GM19468 (cell line): Measurements from ENCODE around the gene CD2BP2.

Experiments used
- ATAC-seq: cut with Tn5 transposase; IDR thresholded peaks from one replicate; pipeline ENCODE4 v1.9.1; 2021; ENCODE audit warnings: mild to moderate bottlenecking, moderate library complexity, moderate number of reproducible peaks; ENCODE audit not compliant: unreplicated experiment; ENCODE audit errors: extremely low read depth

Gene CD2BP2

DNA sequence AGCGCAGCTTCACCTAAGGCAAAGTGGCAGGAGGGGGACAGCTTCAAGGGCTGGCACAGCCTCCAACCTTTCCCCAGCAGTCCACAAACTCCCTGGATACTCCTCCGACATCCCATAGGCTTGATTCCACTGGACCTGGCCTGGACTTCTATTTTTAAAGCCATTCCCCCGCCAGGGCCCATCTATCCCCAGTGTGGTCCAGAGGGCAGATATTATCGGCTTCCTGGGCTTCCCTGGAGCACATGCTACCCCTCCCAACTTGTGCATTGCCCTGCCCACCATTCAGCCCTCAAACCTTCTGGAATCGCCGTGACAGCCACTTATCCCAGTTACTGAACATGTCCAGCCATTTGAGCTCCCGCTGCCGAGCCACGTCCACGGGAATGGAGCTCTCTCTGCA is 10.1 kb upstream of the CD2BP2 start:
- no peak for ATAC-seq

DNA sequence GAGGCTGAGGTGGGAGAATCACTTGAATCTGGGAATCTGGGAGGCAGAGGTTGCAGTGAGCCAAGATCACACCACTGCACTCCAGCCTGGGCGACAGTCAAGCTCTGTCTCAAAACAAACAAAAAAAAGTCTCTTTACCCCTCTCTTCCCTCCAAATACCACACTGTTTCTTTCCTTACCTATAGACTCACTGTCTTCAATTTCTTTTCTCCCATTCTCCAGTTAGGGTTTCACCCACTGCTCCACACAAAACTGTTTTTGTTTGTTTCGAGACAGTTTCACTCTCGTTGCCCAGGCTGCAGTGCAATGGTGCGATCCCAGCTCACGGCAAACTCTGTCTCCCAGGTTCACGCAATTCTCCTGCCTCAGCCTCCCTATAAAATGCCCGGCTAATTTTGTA is 6.1 kb upstream of the CD2BP2 start:
- no peak for ATAC-seq

DNA sequence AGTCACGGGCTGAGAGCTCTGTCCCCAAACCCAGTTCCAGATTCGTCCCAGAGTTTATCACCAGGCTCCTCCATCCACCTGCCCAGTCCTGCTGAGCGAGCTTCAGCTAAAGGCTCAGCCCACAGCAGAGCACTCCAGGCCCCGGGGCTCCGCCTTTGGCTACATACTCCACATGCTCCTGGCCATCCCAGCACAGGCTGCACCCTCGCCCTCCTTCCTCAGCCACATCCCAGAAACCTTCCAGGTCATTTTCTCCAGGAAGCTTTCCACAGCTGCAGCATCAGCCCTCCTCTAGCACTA is 4.7 kb upstream of the CD2BP2 start:
- no peak for ATAC-seq

DNA sequence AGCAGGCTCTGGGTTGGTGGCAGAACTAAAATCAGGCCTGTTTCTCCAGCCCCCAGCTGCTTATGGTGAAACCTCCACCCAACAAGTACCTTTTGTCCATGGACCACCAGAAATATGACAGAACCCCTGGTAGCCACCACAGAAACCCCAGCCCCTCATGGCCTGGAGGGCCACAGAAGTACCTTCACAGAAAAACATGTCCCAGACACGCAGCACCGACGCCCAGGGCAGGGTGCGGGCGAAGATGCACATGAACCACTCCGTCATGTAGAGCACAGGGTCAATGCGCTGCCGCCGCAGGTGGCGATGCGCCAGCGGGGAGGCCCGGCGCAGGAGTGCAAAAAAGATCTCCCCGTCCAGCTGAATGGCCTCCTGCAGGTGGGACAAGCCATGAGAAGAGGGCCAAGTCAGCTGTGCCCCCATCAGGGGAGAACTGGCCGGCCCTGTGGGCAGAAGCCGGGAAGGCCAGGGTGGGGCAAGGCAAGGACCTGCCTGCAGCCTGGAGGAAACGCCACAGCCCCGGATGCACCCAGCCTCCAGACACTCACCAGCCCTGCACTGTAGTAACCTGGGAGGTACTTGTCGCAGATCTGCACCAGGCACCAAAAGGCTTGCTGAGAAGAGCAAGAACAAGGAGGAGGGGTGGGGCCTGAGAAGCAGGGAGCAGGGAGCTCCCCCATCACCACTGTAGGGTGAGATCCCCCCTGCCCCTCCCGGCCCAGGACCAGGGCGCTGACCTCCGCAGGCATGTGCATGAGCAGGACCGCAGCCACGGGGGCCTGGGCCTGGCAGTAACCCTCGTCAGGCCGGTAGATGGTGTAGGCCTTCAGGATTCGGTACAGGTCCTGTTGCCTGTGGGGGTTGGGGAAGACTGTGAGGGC is 4.1 kb upstream of the CD2BP2 start:
- no peak for ATAC-seq

DNA sequence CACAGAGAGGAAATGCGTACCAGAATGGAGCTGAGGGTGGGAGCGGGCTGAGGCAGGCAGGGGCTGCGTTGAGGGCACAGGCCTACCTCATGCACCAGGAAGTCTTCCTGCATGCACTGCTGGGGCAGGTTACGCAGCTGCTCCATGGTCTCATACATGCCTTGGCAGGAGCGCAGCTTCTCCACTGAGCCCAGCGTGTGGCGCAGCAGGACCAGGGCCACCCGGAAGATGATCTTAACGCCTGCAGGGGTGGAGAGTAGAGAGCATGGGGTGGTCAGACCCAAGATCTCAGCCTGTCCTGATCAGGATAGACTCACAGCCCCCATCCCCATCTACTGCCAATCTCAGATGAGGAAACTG is 3.4 kb upstream of the CD2BP2 start:
- no peak for ATAC-seq

DNA sequence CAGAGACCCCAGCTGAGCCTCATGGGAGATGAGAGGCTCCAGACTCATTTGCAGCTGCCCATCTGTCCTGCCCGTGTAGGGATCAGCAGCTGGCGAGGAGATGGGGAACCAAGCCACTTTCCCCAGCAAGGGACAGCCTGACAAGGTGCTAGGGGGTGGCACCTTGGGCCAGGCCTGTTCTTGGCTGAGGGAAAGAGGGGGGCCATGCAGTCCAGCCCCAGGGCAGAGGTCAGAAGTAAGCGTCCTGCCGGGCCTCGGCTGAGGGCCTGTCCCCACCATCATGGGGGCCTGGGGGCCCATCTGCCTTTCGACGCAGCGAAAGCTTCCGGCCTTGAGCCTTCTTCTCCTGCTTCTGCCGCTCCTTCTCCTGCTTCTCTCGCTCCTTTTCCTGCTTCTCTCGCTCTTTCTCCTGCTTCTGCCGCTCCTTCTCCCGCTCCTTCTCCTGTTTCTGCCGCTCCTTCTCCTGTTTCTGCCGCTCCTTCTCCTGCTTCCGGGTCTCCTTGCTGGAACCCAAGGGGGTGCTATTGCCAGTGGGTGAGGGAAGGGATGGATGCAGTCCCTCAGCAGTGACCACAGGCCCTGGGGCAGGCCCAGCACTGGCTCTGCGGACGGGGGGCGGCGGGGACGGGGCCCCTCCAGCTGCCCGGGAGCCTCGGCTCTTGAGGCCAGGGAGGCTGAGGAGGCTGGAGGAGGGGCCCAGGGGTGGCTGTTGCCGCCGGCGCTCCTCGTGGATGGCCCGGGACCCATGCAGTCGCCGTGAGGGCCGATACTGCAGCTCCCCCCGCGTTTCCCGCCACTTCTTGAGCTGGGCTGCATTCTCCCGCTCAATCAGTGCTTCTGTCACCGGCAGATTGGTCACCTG is 2.8 kb upstream of the CD2BP2 start:
- ATAC-seq = no peak

DNA sequence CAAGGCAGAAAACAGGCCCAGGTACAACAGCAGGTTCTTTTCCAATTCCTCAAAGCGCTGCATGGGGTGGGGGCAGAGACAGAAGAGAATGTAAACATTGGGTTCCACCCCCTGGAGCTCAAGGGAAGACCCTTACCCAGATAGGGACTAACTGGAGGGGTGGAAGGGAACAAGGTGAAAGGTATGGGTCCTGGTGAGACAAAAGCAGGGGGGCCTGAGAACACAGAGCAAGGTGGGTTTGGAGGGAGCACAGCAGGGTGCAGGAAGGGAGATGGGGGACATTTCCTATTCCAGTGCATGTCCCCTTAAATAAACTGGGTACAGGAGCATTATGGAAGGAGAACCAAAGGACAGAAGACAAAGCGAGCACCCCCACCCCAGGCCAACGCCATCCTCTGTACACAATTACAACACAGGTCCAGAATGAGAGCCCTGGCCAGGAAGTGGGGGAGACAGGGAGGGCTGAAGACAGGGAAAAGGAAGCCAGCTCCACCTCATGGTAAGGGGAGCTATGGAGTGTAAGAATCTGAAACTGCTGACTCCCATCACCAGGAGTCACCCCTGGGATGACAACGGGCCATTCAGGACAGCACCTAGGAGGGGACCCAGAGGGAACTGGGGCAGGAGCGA is 2.1 kb upstream of the CD2BP2 start:
- no peak for ATAC-seq

DNA sequence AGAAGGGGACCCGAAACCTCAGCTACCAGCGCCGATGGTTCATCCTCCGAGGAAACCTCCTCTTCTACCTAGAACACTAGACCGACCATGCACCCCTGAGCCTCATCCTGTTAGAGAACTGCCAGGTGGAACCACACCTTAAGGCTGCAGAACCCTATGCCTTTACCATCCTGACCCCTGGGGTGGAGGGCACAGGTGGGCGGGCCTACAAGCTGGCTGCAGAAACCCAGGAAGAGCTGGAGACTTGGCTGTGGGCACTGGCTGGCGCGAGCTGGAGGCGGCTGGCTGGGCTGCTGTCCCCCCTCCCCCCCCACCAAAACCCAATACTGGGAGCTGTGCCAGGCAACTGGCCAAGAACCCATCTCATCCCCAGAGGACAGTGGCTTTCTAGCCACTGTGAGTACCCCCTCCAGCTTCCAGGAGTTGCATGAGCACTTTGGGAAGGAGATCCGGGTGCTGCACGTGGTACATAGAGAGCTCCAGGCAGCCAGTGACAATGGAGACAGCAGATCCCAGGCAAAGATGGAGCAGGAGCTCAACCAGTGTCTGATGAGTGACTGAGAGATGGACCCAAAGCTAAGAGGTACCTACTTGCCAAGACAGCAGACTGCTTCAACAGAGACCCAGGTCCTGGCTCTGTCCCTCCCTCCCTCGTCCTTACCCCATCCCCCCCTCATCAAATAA is 1.4 kb upstream of the CD2BP2 start:
- no peak for ATAC-seq

DNA sequence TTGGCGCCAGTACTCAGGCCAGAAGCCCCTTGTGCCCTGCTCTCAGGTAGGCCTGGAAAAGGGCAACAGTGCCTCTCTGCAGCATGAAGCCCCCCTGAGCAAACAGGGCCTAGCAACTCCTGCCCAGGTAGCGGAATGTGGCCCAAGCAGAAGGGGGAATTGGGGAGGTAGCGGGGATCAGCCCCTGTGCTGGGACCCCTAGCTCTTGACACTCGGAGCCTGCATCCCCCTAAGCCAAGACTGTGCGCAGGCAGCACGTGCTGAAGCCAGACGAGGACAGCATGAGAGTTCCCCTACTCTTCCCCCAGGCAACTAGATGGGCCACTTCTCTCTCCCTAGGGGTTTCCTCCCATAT is 823 bp upstream of the CD2BP2 start:
- no peak for ATAC-seq

DNA sequence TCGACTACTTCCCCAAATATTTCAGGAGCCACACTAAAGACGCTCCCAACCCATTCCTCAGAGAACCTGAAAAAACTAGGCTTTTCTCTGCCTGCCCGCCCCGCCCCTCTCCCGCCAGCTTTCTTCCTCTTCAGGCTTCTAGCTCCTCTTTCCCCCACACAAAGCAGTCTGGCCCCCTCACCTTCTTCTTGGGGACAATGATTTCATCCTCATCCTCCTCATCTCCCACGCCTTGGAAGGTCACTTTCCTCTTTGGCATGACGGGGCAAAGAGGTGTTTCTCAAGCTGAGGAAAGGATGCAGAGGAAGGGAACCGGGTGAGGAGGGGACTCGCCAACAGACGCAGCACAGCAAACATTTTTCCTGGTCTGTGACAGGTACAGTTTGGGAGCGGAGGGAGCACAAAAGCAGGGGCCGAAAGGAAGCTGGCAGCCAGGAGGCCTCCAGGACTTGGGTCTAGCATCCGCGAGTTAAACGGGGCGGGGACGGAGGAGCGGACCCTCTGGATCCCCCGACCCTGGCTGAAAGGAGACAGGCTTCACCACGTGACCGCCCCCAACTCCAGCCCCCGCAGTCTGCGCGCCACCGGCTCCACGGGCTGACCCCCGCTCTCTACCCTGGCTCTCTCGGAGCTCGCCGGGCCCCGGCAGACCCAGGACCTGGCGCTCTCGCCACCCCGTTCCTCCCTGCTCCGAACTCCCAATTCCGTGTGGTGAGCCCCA is 525 bp downstream of the CD2BP2 start:
- ATAC-seq = no peak

DNA sequence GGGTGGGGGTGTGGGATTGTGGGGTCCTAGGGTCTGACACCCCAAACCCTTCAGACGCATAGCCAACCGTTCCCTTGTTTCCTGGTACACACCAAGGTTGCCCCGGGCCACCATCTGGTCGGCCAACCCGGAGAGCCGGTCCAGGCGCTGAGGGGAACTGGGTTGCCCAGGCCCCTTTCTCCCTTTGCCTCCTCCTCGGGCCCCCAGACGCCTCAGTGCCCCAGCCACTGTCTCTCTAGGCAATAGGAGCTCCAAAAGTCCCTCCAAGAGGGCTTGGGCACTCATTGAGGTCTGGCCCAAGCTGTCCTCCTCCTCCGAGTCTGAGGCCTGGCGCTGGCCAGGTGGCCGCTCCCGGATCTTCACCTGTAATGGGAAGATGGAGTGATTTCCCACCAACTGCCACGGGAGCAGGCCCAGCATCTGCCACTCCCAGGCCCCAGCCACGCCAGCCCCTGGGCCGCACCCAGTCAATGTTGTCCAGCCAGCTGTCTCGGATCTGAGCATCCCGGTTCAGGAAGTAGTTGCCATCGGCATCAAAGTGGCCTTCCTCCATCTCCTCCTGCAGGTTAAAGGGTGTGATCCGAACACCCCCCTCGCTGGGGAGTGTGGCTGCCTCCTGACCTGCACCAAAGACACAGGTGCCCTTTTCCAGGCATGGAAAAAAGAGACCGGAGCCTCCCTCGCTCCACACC is 1.5 kb downstream of the CD2BP2 start:
- ATAC-seq = no peak

DNA sequence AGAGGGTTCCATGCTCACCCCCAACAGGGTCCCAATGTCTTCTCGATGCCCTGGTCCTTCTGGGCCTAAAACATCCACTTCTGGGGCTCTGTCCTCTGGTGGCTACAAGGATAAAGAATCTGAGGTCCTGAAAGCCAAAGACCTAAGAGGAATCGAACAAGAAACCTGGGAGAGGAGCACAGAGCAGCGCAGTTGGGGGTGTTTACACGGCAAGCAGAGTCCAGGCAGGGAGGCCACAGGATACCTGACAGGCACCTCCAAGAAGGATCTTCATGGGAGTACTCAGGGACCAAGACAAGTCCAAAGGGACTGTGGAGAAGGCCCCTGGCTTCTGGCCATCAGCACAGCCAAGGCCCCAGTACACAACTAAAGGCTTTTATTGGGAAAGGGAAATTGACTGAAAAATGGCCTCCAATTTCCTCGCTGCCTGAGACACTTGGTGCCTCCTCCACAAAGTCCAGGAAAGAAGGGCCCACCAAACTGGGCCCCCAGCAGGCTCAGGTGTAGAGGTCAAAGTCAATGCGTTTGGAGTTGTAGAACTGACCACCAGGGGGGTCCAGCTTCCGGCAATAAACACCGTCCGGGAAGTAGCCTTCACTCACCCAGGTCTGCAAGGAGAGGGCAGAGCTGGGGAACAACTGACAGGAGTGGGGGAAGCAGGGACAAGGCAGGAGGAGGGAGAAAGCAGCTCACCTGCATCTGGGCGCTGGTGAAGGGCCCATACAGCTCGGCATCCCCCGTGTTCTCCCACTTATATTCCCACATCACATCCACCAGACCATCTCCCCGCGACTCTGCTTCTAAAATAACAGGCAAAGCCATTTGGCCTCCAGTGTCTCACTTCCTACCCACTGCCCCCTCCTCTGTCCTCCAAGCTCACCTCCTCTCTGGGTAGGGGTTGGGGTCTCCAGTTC is 2.4 kb downstream of the CD2BP2 start:
- ATAC-seq = no peak

DNA sequence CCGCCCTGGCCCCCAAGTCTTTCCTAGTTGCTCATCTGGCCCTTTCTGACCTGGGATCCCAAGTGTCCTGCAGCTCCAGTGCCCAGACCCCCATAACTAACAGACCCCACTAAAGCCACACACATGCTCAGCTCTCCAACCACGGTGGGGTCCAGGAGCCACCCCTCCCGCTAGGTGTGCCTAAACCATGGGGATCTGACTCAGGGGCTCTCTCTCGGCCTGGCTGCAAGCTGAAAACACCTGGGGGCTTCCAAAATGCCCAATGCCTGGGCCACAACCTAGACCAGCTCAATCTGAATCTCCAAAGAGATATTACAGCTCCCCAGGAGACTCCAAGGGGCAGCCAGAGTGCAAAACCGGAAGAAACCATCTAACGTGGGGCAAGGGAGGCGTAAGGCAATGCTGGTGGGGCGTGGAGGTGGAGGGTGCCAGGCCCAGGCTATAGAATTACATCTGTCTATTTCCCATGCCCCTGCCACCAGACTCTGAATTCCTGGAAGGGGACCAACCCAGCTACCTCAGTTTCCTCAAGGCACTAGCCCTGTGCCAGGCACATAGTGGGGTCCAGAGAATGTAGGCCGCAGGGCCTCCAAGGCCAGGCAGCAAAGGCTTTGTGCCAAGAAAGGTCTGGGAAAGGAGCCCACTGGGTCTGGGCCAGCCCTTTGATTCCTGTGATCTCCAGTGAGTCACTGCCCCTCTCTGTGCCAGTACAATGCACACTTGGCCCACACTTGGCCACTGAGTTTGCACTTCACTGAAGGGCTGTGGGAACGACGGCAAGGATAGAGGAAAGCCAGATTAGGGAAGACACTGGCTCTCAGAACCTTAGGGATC is 3.3 kb downstream of the CD2BP2 start:
- ATAC-seq = no peak

DNA sequence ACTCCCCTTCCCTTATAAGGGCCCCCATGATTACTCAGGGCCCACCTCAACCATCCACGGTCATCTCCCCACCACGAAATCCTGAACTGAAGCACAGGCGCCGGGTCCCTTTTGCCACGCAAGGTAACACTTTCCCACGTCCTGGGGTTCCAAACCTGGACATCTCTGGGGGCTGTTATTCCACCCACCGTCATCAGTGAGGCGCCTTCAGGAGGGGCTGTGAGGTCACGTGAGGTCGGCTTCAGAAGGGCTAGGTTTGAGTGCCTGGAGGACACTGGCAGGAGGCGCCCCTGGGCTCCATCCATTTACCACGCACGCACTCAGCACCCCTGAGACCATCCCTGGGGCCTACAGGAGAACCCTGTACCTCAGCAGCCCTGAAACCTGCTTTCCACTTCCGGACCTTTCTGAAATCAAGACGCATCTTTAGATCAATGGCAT is 4.1 kb downstream of the CD2BP2 start:
- no peak for ATAC-seq

DNA sequence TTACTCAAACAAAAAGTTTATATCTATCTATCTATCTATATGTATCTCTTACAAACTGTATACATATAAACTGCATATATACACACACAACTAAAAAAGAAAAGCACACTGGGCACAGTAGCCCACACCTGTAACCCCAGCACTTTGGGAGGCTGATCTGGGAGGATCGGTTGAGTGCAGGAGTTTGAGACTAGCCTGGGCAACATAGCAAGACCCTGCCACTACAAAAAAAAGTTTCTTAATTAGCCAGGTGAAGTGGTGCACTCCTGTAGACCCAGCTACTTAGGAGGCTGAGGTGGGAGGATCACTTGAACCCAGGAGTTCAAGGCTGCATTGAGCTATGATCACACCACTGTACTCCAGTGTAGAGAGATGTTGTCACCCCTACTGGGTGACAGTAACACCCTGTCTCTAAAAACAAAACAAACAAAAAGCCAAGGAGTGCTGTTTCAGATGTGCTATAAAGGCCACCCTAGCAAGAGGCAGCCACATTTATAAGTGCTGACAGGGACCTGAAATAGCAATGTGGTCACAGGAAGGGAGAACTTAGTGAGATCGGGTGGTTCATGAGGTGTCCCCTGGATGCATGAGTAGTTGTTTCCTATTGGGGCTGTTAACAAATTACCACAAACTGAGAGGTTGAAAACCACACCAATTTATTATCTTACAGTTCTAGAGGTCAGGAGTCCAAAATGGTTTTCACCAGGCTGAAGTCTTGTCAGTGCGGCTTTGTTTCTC is 4.8 kb downstream of the CD2BP2 start:
- no peak for ATAC-seq

DNA sequence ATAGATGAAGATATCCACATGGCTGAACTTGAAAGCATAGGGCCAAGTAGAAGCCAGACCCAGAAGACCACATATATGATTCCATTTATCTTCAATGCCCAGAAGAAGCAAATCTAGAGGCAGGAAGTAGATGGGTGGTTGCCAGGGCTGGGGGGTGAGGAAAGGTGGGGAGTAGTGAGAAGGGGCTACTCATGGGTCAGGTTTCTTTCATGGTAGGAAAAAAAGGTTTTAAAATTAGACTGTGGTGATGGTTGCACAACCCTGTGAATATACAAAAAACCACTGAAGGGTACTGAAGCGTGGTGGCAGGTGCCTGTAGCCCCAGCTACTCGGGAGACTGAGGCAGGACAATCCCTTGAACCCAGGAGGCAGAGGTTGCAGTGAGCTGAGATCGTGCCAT is 5.4 kb downstream of the CD2BP2 start:
- no peak for ATAC-seq

DNA sequence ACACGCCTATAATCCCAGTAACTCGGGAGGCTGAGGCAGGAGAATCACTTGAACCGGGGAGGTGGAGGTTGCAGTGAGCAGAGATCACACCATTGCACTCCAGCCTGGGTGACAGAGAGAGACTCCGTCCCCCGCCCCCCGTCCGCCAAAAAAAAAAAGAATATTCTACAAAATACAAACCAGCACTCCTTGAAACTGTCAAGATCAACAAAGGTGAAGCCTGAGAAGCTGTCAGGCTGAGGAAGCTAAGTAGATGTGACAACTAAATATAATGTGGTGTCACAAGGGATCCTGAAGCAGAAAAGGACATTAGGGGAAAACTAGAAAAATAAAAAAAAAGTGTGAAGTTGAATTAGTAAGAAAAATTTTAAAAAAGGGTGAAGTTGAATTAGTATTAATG is 6.2 kb downstream of the CD2BP2 start:
- no peak for ATAC-seq
